ENCODE data around the gene POFUT2.
A peak's percentile ranks its signal among the peaks of the same experiment; 100 is the strongest.

POFUT2 gene

DNA sequence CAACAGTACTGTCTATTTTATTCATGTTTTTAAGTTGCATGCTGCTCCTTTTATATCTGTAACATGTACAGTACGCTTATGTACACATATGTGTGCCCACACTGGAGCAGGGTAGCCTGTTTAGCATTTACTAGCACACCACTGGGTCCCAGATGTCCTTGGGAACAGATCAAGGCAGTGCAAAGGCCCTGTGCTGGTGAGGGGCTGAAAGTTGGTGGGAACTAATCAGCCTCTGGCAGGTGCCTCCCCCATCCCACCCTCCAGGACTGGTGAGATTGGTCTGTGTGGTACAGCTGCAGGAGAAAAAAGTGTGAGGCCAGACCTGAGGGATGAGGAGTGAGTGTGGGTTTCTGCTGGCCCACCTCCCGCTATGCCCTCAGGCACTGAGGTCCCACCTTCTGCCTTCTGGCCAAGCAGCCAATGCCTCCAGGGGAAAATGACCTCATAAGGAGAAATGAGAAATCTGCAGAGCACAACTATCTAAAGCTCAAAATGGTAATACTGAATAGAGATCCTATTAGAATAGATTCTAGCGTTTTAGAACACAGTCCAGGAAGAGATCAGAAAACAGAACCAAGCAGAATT is 58.9 kb downstream of the POFUT2 start:
- TF ChIP-seq ZNF274 (IDR thresholded peaks at IDR 0.05; ENCODE audit: low read depth, low read length): no peak
- TF ChIP-seq YY1 (IDR thresholded peaks at IDR 0.05; ENCODE audit: insufficient read depth, insufficient read length): no peak
- no peak for TF ChIP-seq SUZ12 (IDR thresholded peaks at IDR 0.05; ENCODE audit: extremely low read depth, insufficient read depth, insufficient read length)
- Histone ChIP-seq H3K36me3 (ENCODE audit: insufficient read depth, insufficient read length, low read length) (peaks cover 1% of the 10 kb centered on the region), H3K4me1 (ENCODE audit: insufficient read depth, insufficient read length) (peaks cover 9% of the 10 kb centered on the region)

DNA sequence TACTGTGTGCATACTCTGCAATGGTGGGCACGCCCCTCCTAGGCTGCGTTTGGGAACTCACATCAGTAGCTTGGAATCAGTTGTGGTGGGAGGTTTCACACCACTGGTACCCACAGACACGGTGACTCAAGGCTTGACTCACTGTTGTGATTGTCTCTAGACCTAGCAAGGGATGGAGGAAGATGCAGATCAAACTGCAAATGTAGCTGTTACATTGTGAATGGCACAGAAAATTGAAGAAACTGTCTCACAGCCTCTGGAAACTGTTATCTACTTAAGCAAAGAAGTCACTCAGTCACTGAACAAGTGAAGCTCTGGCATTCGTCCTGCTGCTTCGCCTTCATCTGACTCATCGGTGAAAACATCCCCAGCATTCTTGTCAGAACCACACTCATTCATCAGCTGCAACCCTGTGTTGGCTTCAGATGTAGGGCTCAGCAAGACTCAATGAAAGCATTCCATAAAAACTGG is 59.5 kb downstream of the POFUT2 start:
- TF ChIP-seq YY1 (IDR thresholded peaks at IDR 0.05; ENCODE audit: insufficient read depth, insufficient read length): no peak
- TF ChIP-seq ZNF274 (IDR thresholded peaks at IDR 0.05; ENCODE audit: low read depth, low read length): no peak
- Histone ChIP-seq H3K36me3 (ENCODE audit: insufficient read depth, insufficient read length, low read length) (peaks cover 7% of the 10 kb centered on the region), H3K4me1 (ENCODE audit: insufficient read depth, insufficient read length) (peaks cover 9% of the 10 kb centered on the region), H3K4me3 (ENCODE audit: insufficient read length, low read depth) (no peak overlapping the region), H3K9ac (ENCODE audit: insufficient read length, low read depth) (no peak overlapping the region), H3K27me3 (ENCODE audit: insufficient read depth, insufficient read length) (no peaks in the 10 kb centered on the region), H3K9me3 (ENCODE audit: insufficient read depth, low read length) (no peaks in the 10 kb centered on the region)
- peak; percentile 54 for DNase-seq (ENCODE audit: low read depth, low spot score)

More for the DNA sequence above, 58.9 kb downstream of the POFUT2 start:
- H3K9me3 ChIP-seq (ENCODE audit: insufficient read depth, low read length): no peaks in the 10 kb centered on the region
- H3K4me3 ChIP-seq (ENCODE audit: insufficient read length, low read depth): no peak overlapping the region
- H3K9ac ChIP-seq (ENCODE audit: insufficient read length, low read depth): no peak overlapping the region
- H3K27me3 ChIP-seq (ENCODE audit: insufficient read depth, insufficient read length): no peaks in the 10 kb centered on the region
- no peak for DNase-seq (ENCODE audit: low read depth, low spot score)

DNA sequence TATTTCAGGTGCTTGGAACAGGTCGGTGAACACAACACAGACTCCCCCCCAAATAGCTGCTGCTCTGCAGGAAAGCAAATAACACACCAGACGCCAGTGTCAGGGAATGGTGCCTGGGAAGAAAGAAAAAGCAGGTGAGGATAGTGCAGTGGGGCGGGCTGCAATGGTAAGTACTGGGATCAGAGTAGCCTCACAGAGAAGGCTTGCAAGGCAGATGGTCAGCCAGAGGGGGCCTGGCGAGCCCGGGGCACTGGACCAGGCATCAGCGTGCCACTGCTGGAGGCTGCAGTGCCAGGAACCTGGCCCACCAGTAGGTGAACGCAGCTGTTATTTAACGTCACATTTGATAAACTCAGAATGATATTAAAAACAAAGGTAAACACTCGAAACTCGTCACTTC is 60.0 kb downstream of the POFUT2 start:
- Histone ChIP-seq H3K4me1 (ENCODE audit: insufficient read depth, insufficient read length) (peaks cover 9% of the 10 kb centered on the region), H3K4me3 (ENCODE audit: insufficient read length, low read depth) (no peak overlapping the region), H3K36me3 (ENCODE audit: insufficient read depth, insufficient read length, low read length) (peaks cover 10% of the 10 kb centered on the region), H3K9ac (ENCODE audit: insufficient read length, low read depth) (no peak overlapping the region), H3K9me3 (ENCODE audit: insufficient read depth, low read length) (no peaks in the 10 kb centered on the region), H3K27me3 (ENCODE audit: insufficient read depth, insufficient read length) (no peaks in the 10 kb centered on the region)
- TF ChIP-seq ZNF274 (IDR thresholded peaks at IDR 0.05; ENCODE audit: low read depth, low read length) (no peak), YY1 (IDR thresholded peaks at IDR 0.05; ENCODE audit: insufficient read depth, insufficient read length) (no peak), SUZ12 (IDR thresholded peaks at IDR 0.05; ENCODE audit: extremely low read depth, insufficient read depth, insufficient read length) (no peak)
- DNase-seq (ENCODE audit: low read depth, low spot score): no peak

DNA sequence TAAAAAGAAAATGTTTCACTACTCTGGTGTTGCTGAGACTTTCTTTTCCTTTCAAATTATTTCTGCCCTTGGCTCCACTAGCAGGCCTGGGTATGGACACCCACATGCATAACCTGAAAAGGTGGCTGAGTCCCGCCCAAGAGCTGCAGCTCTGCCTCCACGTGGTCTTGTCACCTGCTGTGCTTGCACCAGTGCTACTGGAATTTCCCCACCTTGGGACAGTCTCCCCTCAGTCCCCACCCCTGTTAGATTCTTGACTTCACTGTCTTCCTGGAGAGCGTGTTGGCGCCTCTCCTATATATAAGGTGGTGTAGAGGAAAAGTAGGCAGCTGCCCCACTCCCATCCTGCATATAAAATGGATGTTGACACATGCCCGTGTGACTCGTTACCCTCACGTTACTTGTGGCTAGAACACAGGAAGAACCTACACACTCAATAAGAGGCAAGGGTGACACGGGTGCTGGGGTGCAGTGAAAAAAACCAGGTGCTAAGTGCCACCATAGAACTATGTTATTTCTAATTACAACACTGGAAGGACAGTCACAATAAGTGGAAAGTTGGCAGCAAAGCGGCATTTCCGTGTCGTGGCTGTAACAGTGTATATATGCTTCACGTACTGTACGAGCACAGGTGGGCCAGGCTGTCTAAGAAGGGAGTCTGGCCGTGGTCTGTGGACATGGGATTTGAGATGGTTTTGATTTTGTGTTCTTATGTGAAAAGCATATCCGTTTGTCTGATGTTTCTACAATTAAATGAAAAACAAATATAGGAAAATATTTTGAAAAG is 61.0 kb downstream of the POFUT2 start:
- no peaks in the 10 kb centered on the region for H3K27me3 ChIP-seq (ENCODE audit: insufficient read depth, insufficient read length)
- no peak overlapping the region for H3K4me3 ChIP-seq (ENCODE audit: insufficient read length, low read depth)
- TF ChIP-seq ZNF274 (IDR thresholded peaks at IDR 0.05; ENCODE audit: low read depth, low read length) (no peak), YY1 (IDR thresholded peaks at IDR 0.05; ENCODE audit: insufficient read depth, insufficient read length) (no peak), SUZ12 (IDR thresholded peaks at IDR 0.05; ENCODE audit: extremely low read depth, insufficient read depth, insufficient read length) (no peak)

DNA sequence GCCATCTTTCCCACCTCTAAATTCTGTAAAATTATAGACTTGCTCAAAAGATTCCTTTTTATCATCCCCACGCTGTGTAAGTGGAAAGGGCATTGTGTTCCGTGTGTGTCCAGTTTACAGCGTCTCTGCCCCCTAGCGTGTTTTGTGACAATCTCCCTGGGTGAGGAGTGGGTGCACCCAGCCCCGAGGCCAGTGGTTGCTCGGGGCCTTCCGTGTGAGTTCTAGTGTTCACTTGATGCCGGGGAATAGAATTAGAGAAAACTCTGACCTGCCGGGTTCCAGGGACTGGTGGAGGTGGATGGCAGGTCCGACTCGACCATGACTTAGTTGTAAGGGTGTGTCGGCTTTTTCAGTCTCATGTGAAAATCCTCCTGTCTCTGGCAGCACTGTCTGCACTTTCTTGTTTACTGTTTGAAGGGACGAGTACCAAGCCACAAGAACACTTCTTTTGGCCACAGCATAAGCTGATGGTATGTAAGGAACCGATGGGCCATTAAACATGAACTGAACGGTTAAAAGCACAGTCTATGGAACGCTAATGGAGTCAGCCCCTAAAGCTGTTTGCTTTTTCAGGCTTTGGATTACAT is 61.9 kb downstream of the POFUT2 start:
- TF ChIP-seq YY1 (IDR thresholded peaks at IDR 0.05; ENCODE audit: insufficient read depth, insufficient read length): no peak

More for the DNA sequence above, 61.0 kb downstream of the POFUT2 start:
- H3K36me3 ChIP-seq (ENCODE audit: insufficient read depth, insufficient read length, low read length): peaks cover 18% of the 10 kb centered on the region
- no peak overlapping the region for H3K9ac ChIP-seq (ENCODE audit: insufficient read length, low read depth)
- no peaks in the 10 kb centered on the region for H3K9me3 ChIP-seq (ENCODE audit: insufficient read depth, low read length)
- DNase-seq (ENCODE audit: low read depth, low spot score): no peak
- H3K4me1 ChIP-seq (ENCODE audit: insufficient read depth, insufficient read length): peaks cover 9% of the 10 kb centered on the region

DNA sequence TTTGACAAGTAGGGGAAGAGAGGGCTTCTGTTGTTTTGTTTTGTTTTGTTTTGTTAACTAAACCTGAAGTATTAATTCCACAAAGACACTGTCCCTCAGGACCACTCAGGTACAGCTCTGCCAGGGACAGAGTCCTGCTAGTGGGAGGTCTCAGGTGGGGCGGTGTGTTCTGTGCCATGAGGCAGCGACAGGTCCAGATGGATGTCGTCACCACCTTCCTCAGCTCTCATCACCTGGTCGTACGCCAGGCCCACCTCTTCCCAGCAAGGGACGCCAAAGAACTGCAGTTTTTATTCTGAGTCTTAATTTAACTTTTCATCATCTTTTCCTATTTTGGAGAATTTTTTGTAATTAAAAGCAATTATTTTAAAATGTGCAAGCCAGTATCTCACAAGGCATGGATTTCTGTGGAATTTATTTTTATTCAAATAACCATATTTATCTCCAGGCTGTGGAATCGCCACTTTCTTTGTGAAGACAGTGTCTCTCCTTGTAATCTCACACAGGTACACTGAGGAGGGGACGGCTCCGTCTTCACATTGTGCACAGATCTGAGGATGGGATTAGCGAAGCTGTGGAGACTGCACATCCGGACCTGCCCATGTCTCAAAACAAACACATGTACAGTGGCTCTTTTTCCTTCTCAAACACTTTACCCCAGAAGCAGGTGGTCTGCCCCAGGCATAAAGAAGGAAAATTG is 62.5 kb downstream of the POFUT2 start:
- Histone ChIP-seq H3K36me3 (ENCODE audit: insufficient read depth, insufficient read length, low read length) (peaks cover 33% of the 10 kb centered on the region), H3K27me3 (ENCODE audit: insufficient read depth, insufficient read length) (no peaks in the 10 kb centered on the region), H3K4me1 (ENCODE audit: insufficient read depth, insufficient read length) (peaks cover 9% of the 10 kb centered on the region), H3K9me3 (ENCODE audit: insufficient read depth, low read length) (no peaks in the 10 kb centered on the region), H3K9ac (ENCODE audit: insufficient read length, low read depth) (no peak overlapping the region), H3K4me3 (ENCODE audit: insufficient read length, low read depth) (no peak overlapping the region)
- TF ChIP-seq ZNF274 (IDR thresholded peaks at IDR 0.05; ENCODE audit: low read depth, low read length) (no peak), SUZ12 (IDR thresholded peaks at IDR 0.05; ENCODE audit: extremely low read depth, insufficient read depth, insufficient read length) (no peak), YY1 (IDR thresholded peaks at IDR 0.05; ENCODE audit: insufficient read depth, insufficient read length) (no peak)
- DNase-seq (ENCODE audit: low read depth, low spot score): no peak

More for the DNA sequence above, 61.9 kb downstream of the POFUT2 start:
- Histone ChIP-seq H3K27me3 (ENCODE audit: insufficient read depth, insufficient read length) (no peaks in the 10 kb centered on the region), H3K36me3 (ENCODE audit: insufficient read depth, insufficient read length, low read length) (peaks cover 27% of the 10 kb centered on the region), H3K9ac (ENCODE audit: insufficient read length, low read depth) (no peak overlapping the region), H3K9me3 (ENCODE audit: insufficient read depth, low read length) (no peaks in the 10 kb centered on the region), H3K4me3 (ENCODE audit: insufficient read length, low read depth) (no peak overlapping the region), H3K4me1 (ENCODE audit: insufficient read depth, insufficient read length) (peaks cover 9% of the 10 kb centered on the region)
- DNase-seq (ENCODE audit: low read depth, low spot score): no peak
